Measurements from ENCODE around the gene PLP1. TPM values are rescaled to one million over a fixed set of nuclear protein-coding genes. Genes with fewer than 3 reads are reported as not detected.

The PLP1 gene
- total and polyA plus RNA-seq, 2 experiments from 2014 or later, result 36.9 to 66.9 TPM

DNA sequence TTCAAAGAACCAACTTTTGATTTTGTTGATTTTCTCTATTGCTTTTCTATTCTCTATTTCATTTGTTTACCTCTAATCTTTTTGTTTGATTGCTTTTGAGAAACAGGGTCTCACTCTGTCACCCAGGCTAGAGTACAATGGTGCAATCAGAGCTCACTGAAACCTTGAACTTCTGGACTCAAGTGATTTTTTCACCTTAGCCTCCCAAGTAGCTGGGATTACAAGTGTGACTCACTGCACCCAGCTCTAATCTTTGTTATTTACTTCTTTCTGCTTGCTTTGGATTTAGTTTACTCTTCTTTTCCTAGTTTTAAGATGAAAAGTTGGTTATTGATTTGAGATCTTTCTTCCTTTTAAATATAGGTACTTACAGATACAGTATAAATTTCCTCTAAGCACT is 29.2 kb downstream of the PLP1 start:
- TF ChIP-seq ZNF114 (CRISPR knock-in tag; IDR thresholded peaks at IDR 0.05) (no peak), JUNB (IDR thresholded peaks at IDR 0.05; ENCODE audit: unreplicated experiment) (no peak), EZH2phosphoT487 (IDR thresholded peaks at IDR 0.05; ENCODE audit: unreplicated experiment) (no peak), NANOG (IDR thresholded peaks at IDR 0.05; ENCODE audit: borderline replicate concordance) (no peak), POLR2AphosphoS5 (IDR thresholded peaks at IDR 0.05; ENCODE audit: low read depth) (no peak), STAT1 (IDR thresholded peaks at IDR 0.05; ENCODE audit: unreplicated experiment) (no peak), ETS1 (IDR thresholded peaks at IDR 0.05) (no peak), CREB1 (CRISPR knock-in tag; IDR thresholded peaks at IDR 0.05; ENCODE audit: low read depth) (no peak), CTCF (conservative IDR thresholded peaks at IDR 0.05; ENCODE audit: low read depth in 2 of 2) (no peak), ZNF331 (CRISPR knock-in tag; IDR thresholded peaks at IDR 0.05; ENCODE audit: low read depth) (no peak), EZH2 (IDR thresholded peaks at IDR 0.05; ENCODE audit: low read depth, unreplicated experiment) (no peak)
- TF ChIP-seq, protein P1, sequence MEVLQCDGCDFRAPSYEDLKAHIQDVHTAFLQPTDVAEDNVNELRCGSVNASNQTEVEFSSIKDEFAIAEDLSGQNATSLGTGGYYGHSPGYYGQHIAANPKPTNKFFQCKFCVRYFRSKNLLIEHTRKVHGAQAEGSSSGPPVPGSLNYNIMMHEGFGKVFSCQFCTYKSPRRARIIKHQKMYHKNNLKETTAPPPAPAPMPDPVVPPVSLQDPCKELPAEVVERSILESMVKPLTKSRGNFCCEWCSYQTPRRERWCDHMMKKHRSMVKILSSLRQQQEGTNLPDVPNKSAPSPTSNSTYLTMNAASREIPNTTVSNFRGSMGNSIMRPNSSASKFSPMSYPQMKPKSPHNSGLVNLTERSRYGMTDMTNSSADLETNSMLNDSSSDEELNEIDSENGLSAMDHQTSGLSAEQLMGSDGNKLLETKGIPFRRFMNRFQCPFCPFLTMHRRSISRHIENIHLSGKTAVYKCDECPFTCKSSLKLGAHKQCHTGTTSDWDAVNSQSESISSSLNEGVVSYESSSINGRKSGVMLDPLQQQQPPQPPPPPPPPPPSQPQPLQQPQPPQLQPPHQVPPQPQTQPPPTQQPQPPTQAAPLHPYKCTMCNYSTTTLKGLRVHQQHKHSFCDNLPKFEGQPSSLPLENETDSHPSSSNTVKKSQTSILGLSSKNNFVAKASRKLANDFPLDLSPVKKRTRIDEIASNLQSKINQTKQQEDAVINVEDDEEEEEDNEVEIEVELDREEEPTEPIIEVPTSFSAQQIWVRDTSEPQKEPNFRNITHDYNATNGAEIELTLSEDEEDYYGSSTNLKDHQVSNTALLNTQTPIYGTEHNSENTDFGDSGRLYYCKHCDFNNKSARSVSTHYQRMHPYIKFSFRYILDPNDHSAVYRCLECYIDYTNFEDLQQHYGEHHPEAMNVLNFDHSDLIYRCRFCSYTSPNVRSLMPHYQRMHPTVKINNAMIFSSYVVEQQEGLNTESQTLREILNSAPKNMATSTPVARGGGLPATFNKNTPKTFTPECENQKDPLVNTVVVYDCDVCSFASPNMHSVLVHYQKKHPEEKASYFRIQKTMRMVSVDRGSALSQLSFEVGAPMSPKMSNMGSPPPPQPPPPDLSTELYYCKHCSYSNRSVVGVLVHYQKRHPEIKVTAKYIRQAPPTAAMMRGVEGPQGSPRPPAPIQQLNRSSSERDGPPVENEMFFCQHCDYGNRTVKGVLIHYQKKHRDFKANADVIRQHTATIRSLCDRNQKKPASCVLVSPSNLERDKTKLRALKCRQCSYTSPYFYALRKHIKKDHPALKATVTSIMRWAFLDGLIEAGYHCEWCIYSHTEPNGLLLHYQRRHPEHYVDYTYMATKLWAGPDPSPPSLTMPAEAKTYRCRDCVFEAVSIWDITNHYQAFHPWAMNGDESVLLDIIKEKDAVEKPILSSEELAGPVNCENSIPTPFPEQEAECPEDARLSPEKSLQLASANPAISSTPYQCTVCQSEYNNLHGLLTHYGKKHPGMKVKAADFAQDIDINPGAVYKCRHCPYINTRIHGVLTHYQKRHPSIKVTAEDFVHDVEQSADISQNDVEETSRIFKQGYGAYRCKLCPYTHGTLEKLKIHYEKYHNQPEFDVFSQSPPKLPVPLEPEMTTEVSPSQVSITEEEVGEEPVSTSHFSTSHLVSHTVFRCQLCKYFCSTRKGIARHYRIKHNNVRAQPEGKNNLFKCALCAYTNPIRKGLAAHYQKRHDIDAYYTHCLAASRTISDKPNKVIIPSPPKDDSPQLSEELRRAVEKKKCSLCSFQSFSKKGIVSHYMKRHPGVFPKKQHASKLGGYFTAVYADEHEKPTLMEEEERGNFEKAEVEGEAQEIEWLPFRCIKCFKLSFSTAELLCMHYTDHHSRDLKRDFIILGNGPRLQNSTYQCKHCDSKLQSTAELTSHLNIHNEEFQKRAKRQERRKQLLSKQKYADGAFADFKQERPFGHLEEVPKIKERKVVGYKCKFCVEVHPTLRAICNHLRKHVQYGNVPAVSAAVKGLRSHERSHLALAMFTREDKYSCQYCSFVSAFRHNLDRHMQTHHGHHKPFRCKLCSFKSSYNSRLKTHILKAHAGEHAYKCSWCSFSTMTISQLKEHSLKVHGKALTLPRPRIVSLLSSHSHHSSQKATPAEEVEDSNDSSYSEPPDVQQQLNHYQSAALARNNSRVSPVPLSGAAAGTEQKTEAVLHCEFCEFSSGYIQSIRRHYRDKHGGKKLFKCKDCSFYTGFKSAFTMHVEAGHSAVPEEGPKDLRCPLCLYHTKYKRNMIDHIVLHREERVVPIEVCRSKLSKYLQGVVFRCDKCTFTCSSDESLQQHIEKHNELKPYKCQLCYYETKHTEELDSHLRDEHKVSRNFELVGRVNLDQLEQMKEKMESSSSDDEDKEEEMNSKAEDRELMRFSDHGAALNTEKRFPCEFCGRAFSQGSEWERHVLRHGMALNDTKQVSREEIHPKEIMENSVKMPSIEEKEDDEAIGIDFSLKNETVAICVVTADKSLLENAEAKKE (CRISPR knock-in tag; IDR thresholded peaks at IDR 0.05), result no peak
- TF ChIP-seq, protein P2, sequence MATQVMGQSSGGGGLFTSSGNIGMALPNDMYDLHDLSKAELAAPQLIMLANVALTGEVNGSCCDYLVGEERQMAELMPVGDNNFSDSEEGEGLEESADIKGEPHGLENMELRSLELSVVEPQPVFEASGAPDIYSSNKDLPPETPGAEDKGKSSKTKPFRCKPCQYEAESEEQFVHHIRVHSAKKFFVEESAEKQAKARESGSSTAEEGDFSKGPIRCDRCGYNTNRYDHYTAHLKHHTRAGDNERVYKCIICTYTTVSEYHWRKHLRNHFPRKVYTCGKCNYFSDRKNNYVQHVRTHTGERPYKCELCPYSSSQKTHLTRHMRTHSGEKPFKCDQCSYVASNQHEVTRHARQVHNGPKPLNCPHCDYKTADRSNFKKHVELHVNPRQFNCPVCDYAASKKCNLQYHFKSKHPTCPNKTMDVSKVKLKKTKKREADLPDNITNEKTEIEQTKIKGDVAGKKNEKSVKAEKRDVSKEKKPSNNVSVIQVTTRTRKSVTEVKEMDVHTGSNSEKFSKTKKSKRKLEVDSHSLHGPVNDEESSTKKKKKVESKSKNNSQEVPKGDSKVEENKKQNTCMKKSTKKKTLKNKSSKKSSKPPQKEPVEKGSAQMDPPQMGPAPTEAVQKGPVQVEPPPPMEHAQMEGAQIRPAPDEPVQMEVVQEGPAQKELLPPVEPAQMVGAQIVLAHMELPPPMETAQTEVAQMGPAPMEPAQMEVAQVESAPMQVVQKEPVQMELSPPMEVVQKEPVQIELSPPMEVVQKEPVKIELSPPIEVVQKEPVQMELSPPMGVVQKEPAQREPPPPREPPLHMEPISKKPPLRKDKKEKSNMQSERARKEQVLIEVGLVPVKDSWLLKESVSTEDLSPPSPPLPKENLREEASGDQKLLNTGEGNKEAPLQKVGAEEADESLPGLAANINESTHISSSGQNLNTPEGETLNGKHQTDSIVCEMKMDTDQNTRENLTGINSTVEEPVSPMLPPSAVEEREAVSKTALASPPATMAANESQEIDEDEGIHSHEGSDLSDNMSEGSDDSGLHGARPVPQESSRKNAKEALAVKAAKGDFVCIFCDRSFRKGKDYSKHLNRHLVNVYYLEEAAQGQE (IDR thresholded peaks at IDR 0.05; ENCODE audit: unreplicated experiment), result no peak
- DNase-seq (ENCODE audit: low spot score), result no peak
- Histone ChIP-seq H3F3A (replicated peaks; ENCODE audit: low read depth) (no peaks in the 10 kb centered on the region), H3K4me1 (ENCODE audit: insufficient read depth) (no peaks in the 10 kb centered on the region), H3K4me2 (no peak overlapping the region), H3K27ac (ENCODE audit: low read depth) (no peak overlapping the region), H3K4me3 (no peak overlapping the region), H2AFZ (no peak overlapping the region), H3K36me3 (ENCODE audit: insufficient read depth) (no peaks in the 10 kb centered on the region), H3K27me3 (ENCODE audit: insufficient read depth) (no peaks in the 10 kb centered on the region), H4K20me1 (replicated peaks; ENCODE audit: insufficient read depth) (no peaks in the 10 kb centered on the region), H3K79me2 (replicated peaks; ENCODE audit: insufficient read depth) (no peaks in the 10 kb centered on the region), H3K9me2 (ENCODE audit: insufficient read depth) (no peaks in the 10 kb centered on the region)
- H3K36me3 Mint-ChIP-seq (ENCODE audit: low read depth), result no peaks in the 10 kb centered on the region
- H3K4me3 Mint-ChIP-seq, result no peak overlapping the region
- H3K27ac Mint-ChIP-seq, result no peak overlapping the region
- no peaks in the 10 kb centered on the region for H3K9me3 Mint-ChIP-seq
- peaks cover 3% of the 10 kb centered on the region for H3K27me3 Mint-ChIP-seq (ENCODE audit: insufficient read depth, low read depth, poor library complexity)
- no peak for ATAC-seq
- H3K4me1 Mint-ChIP-seq, result peaks cover 4% of the 10 kb centered on the region
